ENCODE measurements around the gene MST1R.
A peak's percentile ranks its signal among the peaks of the same experiment; 100 is the strongest.

The MST1R gene

DNA sequence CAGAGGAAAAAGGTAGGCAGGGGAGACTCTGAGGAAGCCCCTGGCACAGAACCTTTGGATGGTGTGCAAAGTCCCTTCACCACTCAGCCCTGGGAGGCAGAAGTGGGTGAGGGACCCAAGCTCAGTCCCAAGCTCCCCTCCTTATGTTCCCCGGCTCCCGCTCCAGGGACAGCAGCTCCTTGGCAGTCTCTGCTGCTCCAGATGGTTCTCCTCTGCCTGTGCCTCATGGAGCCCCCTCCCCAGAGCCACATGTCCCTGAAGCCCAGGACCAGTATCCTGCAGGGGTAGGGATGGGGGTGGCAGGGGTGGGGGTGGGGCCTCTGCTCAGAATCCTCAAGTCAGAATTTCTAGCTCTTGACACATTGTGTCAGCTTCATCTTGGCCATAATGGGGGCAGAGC lies 26.0 kb downstream of the MST1R start:
- FAIRE-seq = no peak
- TF ChIP-seq CTCF (IDR thresholded peaks at IDR 0.05; ENCODE audit: insufficient read depth, missing control alignments) = no peak
- DNase-seq (ENCODE audit: insufficient read length, low spot score) = no peak

- no peak for TF ChIP-seq CTCF (IDR thresholded peaks at IDR 0.05; ENCODE audit: insufficient read depth, missing control alignments)
- DNase-seq (ENCODE audit: insufficient read length, low spot score) = no peak
- no peak for FAIRE-seq
These were observed 27.1 kb downstream of the MST1R start for GRCh38 chr3:49876567-49876966.

DNA sequence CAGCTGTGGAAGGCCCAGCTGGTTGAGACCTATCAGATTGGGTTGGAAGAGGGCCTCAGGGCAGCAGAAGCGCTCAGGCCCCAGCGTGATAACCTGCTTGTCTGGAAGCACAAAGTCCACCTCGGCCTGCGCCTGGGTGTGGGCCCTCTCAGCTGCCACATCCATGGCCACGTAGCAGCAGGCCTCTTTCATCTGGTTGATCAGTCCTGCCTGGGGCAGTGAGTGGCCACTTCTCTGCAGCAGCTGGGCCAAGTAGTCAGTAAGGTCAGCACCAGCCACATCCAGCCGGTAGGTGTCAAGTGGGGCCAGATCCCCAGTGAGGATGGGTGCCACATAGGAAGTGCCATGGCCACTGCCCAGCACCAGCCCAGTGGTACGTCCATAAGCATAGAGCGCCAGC lies 30.1 kb downstream of the MST1R start:
- no peak for FAIRE-seq
- TF ChIP-seq CTCF (IDR thresholded peaks at IDR 0.05; ENCODE audit: insufficient read depth, missing control alignments) = no peak

DNA sequence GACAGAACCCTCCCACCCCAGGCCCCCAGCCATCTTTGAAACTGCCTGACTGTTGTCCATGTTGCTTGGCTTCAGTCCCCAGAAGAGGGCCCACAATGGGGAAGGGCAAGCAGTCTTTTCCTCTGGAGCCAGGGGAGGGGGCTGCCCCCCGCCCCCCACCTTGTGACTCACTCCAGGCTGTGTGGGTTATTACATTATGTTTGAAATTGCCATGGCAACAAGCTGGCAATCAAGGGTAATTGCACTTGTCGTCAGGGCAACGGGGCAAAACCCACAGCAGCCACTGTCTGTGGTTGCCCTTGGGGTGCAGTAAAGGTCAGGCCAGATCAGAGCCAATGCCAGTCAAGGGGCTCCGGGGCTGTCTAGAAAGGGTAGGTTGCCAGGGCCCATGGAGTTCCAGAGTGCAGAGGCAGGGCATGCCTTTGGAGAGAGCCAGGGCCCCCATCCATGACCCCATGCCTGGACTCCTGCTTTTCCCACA lies 30.8 kb downstream of the MST1R start:
- DNase-seq (ENCODE audit: insufficient read length, low spot score) = no peak
- FAIRE-seq = no peak
- no peak for TF ChIP-seq CTCF (IDR thresholded peaks at IDR 0.05; ENCODE audit: insufficient read depth, missing control alignments)

More for the DNA sequence above, 30.1 kb downstream of the MST1R start:
- no peak for DNase-seq (ENCODE audit: insufficient read length, low spot score)

DNA sequence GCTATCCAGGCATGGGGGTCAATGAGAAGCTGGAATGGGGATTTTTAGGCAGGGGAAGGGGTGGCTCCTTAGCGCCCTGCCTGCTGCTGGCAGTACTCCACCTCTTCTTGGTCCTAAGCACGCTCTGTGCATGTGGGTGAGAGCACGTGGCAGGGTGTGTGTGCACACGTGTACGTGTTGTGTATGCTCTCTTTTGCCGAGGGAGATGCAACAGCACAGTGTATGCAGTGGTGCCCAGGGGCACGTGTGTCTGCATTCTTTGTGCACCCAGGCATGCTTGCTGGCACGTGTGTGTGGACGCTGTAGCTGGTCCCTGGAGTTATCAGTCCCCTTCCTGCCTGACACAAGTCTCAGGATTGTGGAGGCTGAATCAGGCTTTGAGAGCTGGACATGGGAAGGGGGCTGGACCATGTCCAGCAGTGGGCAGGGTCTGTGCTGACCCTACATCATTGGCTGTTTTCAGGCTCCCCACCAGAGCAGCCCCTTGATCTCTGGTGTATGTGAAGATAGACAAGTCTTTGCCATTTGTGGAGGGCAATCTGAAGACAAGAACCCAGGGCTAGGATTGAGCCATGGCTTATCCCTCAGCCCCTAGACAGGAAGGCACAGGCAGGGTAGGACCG lies 32.0 kb downstream of the MST1R start:
- DNase-seq (ENCODE audit: insufficient read length, low spot score) (no peak), FAIRE-seq (no peak)
- no peak for TF ChIP-seq CTCF (IDR thresholded peaks at IDR 0.05; ENCODE audit: insufficient read depth, missing control alignments)

DNA sequence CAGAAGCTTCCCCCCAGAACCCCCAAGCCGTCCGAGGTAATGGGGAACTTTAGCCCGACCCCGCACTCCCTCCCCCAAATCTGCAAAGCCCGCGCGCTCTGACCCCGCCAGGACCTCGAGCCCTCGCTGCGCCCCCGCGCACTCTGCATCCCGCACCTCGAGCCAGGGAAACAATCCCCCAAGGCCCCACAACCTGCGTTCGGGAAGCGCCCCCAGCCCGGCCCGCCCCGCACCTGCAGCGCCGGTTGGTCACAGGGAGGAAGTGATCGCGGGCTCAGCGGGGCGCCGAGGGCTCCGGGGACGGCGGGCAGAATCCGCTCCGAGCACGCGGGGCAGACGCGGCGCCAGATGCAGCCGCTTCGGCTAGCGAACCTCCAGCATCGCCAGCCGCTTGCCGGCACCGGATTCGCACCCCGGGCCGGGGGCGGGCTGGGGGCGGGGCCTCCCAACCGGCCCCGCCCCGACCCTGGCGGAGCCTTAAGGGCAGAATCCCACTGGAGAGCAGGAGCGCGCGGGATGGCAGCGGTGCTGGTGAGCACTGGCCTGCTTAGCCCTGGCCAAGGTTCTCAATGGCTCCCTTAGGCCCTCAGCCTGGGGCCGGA lies 34.0 kb downstream of the MST1R start, which contains the start of gene CAMKV:
CAMKV (minus strand) TSS at position 382 of the 602 bp plus-strand sequence. CDS start 7,518 bp downstream, outside the sequence.
- FAIRE-seq = no peak
- TF ChIP-seq CTCF (IDR thresholded peaks at IDR 0.05; ENCODE audit: insufficient read depth, missing control alignments) = no peak
- peak; percentile 82 for DNase-seq (ENCODE audit: insufficient read length, low spot score)

DNA sequence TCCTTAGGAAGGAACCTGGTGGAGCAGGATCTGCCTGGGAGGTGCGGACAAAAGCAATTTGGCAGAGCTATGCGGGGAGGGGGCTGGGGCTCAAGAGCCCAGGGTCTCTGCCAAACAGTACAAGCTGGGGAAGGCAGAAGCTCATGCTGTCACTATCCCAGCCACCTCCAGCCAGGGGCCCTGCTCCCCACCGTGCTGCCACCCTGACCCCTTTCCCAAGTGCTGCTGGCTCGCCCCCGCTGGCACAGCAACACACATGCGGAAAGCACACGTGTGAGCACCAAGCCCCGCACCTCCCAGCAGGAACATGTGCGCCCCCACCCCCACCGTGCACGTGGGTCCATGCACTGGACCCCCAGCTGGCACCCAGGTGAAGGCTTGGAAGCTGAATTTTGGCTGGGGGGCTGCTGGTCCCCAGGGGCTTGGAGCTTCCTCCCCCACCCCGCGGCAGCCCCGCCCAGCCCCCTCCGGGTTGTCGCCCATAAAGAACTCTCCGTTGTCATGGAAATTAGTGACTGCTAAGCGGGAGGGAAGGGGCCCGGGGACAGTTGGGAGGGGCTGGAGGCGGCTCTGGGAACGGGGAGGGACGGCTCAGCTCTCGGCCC lies 34.7 kb downstream of the MST1R start:
- TF ChIP-seq CTCF (IDR thresholded peaks at IDR 0.05; ENCODE audit: insufficient read depth, missing control alignments) = no peak
- no peak for FAIRE-seq
- no peak for DNase-seq (ENCODE audit: insufficient read length, low spot score)
